Upper lobe of left lung (tissue), 6 donors: Measurements from ENCODE around the gene FADS6. TPM values are rescaled to one million over a fixed set of nuclear protein-coding genes. Genes with fewer than 3 reads are reported as not detected.

Experiments used
- ATAC-seq, 2 donors: fragments of 200-7000 bp; cut with Tn5 transposase; one replicate each; pipeline ENCODE4 v1.9.1; 2022; ENCODE audit warnings: mild to moderate bottlenecking in 2 of 2, moderate library complexity in 2 of 2; ENCODE audit not compliant: low FRiP score in 2 of 2
- DNase-seq, 2 donors: peaks; one replicate each; pipeline ENCODE4 v3.0.0-alpha.2; 2019 to 2020
- H3K27ac ChIP-seq, 4 donors: fragments of 200-600 bp; sonication (generic); one replicate each; pipeline ENCODE4 v1.5.1; 2016 to 2019
- H3K27me3 ChIP-seq, 4 donors: fragments of 200-600 bp; sonication (generic); one replicate each; pipeline ENCODE4 v1.5.1; 2017 to 2019
- H3K36me3 ChIP-seq, 4 donors: fragments of 200-600 bp; sonication (generic); one replicate each; pipeline ENCODE4 v1.5.1; 2016 to 2019
- H3K4me1 ChIP-seq, 4 donors: fragments of 200-600 bp; sonication (generic); one replicate each; pipeline ENCODE4 v1.5.1; 2018 to 2019
- H3K4me3 ChIP-seq, 4 donors: fragments of 200-600 bp; sonication (generic); one replicate each; pipeline ENCODE4 v1.5.1; 2017 to 2019; ENCODE audit warnings: mild to moderate bottlenecking in 2 of 4, moderate library complexity in 1 of 4
- H3K9me3 ChIP-seq, 4 donors: fragments of 200-600 bp; sonication (generic); one replicate each; pipeline ENCODE4 v1.5.1; 2018 to 2019
- EP300 ChIP-seq, 4 donors: sonication (generic); formaldehyde crosslinking; IDR thresholded peaks; one replicate each; pipeline ENCODE4 v1.5.1; 2017; ENCODE audit warnings: antibody characterized with exemption in 4 of 4, control low read depth in 2 of 4
- POLR2A ChIP-seq, 4 donors: fragments of 450-650 bp; IDR thresholded peaks; one replicate each; pipeline ENCODE4 v1.5.1; 2016 to 2017; ENCODE audit warnings: antibody characterized with exemption in 4 of 4, mild to moderate bottlenecking in 2 of 4
- POLR2AphosphoS5 ChIP-seq, 2 donors: sonication (generic); formaldehyde crosslinking; IDR thresholded peaks; one replicate each; pipeline ENCODE4 v1.5.1; 2017; ENCODE audit warnings: antibody characterized with exemption in 2 of 2
- WGBS, 2 donors: methylation state at CpG; one replicate each; pipeline ENCODE4 v1.1.5; 2017 to 2018; 5-methylcytosine and 5-hydroxymethylcytosine counted together
- total RNA-seq, 6 donors: library from RNA; depleted of rRNA in 4 of 6; stranded (reverse); fragments of >200 nt in 4 of 6; gene quantifications; one replicate each; pipeline versions ENCODE4 v1.1.0 to v1.2.1, GENCODE V29; 2016 to 2021
- TF ChIP-seq, protein P1 (sequence below), 6 experiments: fragments of 450-650 bp in 4 of 6; fragments of 200-600 bp in 2 of 6; sonication (generic) in 2 of 6; IDR thresholded peaks; one replicate each; pipeline ENCODE4 v1.5.1; 2016 to 2019; ENCODE audit warnings: antibody characterized with exemption in 6 of 6
- donor health status: DM: no; HTN: no; CAD: no; lungs with moderate emphysema.
- donor health status: DM: no; HTN: yes; CAD: no; lungs with severe emphysema.

FADS6 gene
- total RNA-seq, 6 donors from 2014 or later: not detected

DNA sequence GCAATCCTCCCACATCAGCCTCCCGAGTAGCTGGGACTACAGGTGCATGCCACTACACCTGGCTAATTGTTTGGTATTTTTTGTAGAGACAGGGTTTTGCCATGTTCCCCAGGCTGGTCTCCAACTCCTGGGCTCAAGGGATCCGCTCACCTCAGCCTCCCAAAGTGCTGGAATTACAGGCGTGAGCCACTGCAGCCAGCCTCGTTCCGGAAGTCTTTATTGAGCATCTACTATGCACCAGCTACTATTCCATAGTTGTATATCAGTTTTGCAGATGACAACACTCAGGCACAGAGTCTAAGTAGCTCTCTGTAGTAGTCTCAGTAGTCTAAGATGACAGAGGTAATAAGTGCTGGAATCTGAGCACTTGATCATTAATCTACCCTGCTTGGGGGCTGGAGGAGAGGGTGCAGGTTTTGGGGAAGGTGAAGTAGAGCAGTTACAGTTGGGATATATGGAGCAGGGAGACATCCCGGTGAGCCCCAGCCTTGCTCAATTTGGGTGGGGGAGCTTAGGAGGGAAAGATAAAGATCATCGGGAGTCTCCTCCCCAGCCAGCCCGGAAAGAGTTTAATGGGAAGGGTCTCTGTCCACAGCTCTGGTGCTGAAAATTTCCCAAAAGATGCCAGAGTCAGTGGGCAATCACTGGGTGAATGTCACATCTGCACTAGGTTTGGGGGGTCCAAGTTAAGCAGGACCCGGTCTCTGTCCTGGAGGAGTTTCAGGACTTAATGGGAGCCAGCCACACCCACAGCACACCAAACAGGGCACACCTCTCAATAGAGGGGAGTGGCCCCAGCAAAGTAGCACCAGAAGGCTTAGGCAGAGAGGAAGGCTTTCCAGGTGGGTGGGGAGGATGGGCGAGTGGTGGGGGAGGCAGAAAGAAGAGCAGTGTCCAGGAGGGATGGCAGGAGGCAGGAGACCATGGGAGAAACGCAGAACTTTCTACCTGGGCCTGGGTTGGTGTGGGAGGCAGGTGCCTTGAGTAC, 43.9 kb upstream of the FADS6 start:
- WGBS, 2 donors: 40 to 52% methylated on average over 10 to 11 of the region's 11 CpGs
- TF ChIP-seq EP300 (IDR thresholded peaks at IDR 0.05) (no peak), POLR2AphosphoS5 (IDR thresholded peaks at IDR 0.05) (no peak), POLR2A (IDR thresholded peaks at IDR 0.05) (no peak)
- TF ChIP-seq, protein P1, sequence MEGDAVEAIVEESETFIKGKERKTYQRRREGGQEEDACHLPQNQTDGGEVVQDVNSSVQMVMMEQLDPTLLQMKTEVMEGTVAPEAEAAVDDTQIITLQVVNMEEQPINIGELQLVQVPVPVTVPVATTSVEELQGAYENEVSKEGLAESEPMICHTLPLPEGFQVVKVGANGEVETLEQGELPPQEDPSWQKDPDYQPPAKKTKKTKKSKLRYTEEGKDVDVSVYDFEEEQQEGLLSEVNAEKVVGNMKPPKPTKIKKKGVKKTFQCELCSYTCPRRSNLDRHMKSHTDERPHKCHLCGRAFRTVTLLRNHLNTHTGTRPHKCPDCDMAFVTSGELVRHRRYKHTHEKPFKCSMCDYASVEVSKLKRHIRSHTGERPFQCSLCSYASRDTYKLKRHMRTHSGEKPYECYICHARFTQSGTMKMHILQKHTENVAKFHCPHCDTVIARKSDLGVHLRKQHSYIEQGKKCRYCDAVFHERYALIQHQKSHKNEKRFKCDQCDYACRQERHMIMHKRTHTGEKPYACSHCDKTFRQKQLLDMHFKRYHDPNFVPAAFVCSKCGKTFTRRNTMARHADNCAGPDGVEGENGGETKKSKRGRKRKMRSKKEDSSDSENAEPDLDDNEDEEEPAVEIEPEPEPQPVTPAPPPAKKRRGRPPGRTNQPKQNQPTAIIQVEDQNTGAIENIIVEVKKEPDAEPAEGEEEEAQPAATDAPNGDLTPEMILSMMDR (IDR thresholded peaks at IDR 0.05): no peak
- no peak for DNase-seq
- Histone ChIP-seq H3K36me3 (no peaks in the 10 kb centered on the region), H3K27me3 (peaks cover 3 to 24% (median 7%) of the 10 kb centered on the region in 4 donors), H3K9me3 (no peaks in the 10 kb centered on the region), H3K4me3 (no peak overlapping the region), H3K27ac (no peak overlapping the region), H3K4me1 (peaks cover 0 to 12% (median 11%) of the 10 kb centered on the region in 4 donors)
- no peak for ATAC-seq

DNA sequence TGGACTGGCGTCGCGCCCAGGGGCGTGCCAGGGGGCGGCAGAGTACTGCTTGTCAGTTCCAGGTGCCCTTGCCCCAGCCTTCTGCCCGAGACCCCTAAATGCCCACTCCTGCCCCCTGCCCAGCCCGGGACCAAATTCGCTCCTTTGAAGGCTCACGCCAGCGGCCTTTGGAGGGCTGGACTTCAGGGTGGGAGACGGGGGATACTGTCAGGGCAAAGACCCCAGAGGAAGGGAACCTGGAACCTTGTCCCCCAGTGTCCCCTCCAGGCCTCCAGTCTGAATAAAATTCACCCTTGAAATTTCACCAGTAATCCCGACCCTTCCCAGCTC, 43.0 kb upstream of the FADS6 start:
- Histone ChIP-seq H3K9me3 (no peaks in the 10 kb centered on the region), H3K4me1 (peaks cover 0 to 12% (median 11%) of the 10 kb centered on the region in 4 donors), H3K27ac (no peak overlapping the region), H3K4me3 (no peak overlapping the region), H3K36me3 (no peaks in the 10 kb centered on the region), H3K27me3 (peaks cover 3 to 24% (median 7%) of the 10 kb centered on the region in 4 donors)
- no peak for ATAC-seq
- 18 to 42% methylated on average over 3 to 11 of the region's 12 CpGs for WGBS, 2 donors
- no peak for DNase-seq
- TF ChIP-seq POLR2A (IDR thresholded peaks at IDR 0.05) (no peak), POLR2AphosphoS5 (IDR thresholded peaks at IDR 0.05) (no peak), EP300 (IDR thresholded peaks at IDR 0.05) (no peak)
- TF ChIP-seq, protein P1 (IDR thresholded peaks at IDR 0.05): no peak

DNA sequence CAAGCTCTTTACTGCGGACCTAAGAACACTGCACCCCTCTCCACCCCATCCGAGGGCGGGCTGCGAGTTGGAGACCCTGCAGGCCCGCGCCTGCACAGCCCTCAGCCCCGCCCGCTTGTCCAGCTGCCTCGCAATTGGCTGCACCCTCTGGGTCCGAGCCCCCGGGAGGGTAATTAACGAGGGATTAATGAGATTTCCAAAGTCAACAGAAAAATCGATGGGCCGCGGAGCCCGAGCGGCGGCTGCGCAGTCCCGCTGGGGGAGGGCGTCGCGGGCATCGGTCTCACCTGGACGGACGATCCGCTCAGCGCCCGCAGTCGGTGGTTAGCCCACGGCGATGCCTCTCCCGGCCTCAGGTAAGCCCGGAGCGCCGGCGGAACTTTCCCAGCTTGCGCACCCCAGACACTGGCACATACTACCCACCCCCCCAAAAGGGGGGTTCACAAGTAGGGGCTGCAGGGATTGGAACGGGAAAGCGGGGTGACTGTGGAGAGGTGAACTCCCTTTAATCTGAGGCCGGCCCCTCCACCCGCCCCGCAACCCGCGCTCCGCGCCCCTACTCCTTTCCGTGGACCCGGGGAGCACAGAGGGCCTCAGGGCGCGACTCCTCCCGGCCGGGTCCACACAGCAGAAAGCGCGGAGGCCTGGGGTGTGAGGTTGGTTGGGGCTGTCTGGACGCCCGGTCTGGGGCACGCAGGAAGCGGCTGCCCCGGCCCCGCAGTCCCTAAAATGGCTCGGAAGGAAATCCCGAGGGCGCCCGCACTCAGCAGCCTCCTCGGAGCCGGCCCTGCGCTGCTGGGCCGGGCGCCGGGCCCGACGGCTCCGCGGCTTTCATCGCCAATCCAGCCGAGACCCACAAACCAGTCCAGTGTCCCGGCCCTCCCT, 42.4 kb upstream of the FADS6 start, which contains the start of gene OTOP3:
TSS of gene OTOP3 (plus strand) at position 314 of the 885 bp plus-strand sequence. CDS start at position 338, 24 bp downstream.
- 5 to 6% methylated on average over 22 to 54 of the region's 78 CpGs for WGBS, 2 donors
- ATAC-seq: peak in 1 of 2 donors; percentile 15
- TF ChIP-seq, protein P1 (IDR thresholded peaks at IDR 0.05): no peak
- no peak for TF ChIP-seq POLR2A (IDR thresholded peaks at IDR 0.05)
- TF ChIP-seq EP300 (IDR thresholded peaks at IDR 0.05): no peak
- TF ChIP-seq POLR2AphosphoS5 (IDR thresholded peaks at IDR 0.05): no peak
- Histone ChIP-seq H3K4me3 (no peak within 1 kb of the TSS), H3K27me3 (peaks cover 3 to 24% (median 7%) of the 10 kb centered on the region in 4 donors), H3K9me3 (no peaks in the 10 kb centered on the region), H3K4me1 (peaks cover 0 to 12% (median 11%) of the 10 kb centered on the region in 4 donors), H3K27ac (no peak within 1 kb of the TSS), H3K36me3 (no peaks in the 10 kb centered on the region)
- peak in 1 of 2 donors; percentile 85 for DNase-seq

DNA sequence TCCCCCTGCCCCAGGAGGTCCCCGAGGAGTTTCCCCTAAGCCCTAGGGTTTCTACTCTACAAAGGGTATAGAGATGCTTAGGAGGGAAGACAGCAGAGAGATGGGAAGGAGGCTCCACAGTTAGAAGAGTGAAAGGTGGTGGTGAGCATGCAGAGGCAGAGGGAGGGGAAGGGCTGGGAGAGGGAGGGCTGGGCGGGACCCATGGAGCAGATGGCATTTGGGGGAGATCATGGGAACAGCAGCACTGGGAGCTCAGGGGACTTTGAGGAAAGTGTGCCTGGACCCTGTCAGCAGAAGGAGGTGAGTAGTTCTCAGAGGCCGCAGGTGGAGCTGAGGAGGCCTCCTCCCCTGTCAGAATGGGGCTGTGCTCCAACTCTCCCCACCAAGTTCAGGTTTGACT, 41.6 kb upstream of the FADS6 start:
- H3K4me3 ChIP-seq: no peak overlapping the region
- H3K4me1 ChIP-seq: peaks cover 0 to 12% (median 11%) of the 10 kb centered on the region in 4 donors
- no peaks in the 10 kb centered on the region for H3K36me3 ChIP-seq
- no peak for DNase-seq
- no peak for ATAC-seq
- no peak overlapping the region for H3K27ac ChIP-seq
- peaks cover 3 to 24% (median 7%) of the 10 kb centered on the region in 4 donors for H3K27me3 ChIP-seq
- TF ChIP-seq, protein P1 (IDR thresholded peaks at IDR 0.05): no peak
- TF ChIP-seq POLR2AphosphoS5 (IDR thresholded peaks at IDR 0.05) (no peak), EP300 (IDR thresholded peaks at IDR 0.05) (no peak), POLR2A (IDR thresholded peaks at IDR 0.05) (no peak)
- WGBS, 2 donors: 73 to 74% methylated on average over 3 of the region's 3 CpGs
- H3K9me3 ChIP-seq: no peaks in the 10 kb centered on the region
